Breast epithelium (tissue), 3 donors: ENCODE results near the gene FCRL2.

ENCODE experiments used
- POLR2A ChIP-seq: fragments of 450-650 bp; IDR thresholded peaks from one replicate; pipeline ENCODE4 v1.6.1; 2016; ENCODE audit warnings: antibody characterized with exemption, mild to moderate bottlenecking, moderate library complexity
- TF ChIP-seq, protein P1 (sequence below), 3 donors: fragments of 450-650 bp; IDR thresholded peaks; one replicate each; pipeline ENCODE4 v1.5.1; 2016 to 2017; ENCODE audit warnings: antibody characterized with exemption in 3 of 3, mild to moderate bottlenecking in 3 of 3, moderate library complexity in 3 of 3

- TF ChIP-seq, protein P1, sequence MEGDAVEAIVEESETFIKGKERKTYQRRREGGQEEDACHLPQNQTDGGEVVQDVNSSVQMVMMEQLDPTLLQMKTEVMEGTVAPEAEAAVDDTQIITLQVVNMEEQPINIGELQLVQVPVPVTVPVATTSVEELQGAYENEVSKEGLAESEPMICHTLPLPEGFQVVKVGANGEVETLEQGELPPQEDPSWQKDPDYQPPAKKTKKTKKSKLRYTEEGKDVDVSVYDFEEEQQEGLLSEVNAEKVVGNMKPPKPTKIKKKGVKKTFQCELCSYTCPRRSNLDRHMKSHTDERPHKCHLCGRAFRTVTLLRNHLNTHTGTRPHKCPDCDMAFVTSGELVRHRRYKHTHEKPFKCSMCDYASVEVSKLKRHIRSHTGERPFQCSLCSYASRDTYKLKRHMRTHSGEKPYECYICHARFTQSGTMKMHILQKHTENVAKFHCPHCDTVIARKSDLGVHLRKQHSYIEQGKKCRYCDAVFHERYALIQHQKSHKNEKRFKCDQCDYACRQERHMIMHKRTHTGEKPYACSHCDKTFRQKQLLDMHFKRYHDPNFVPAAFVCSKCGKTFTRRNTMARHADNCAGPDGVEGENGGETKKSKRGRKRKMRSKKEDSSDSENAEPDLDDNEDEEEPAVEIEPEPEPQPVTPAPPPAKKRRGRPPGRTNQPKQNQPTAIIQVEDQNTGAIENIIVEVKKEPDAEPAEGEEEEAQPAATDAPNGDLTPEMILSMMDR (IDR thresholded peaks at IDR 0.05): no peak
- no peak for TF ChIP-seq POLR2A
These were observed 73.0 kb downstream of the FCRL2 start for GRCh38 chr1:157703981-157704380.
